SK-N-SH (cell line): ENCODE results near the gene DENND6A. TPM values are rescaled to one million over a fixed set of nuclear protein-coding genes. Genes with fewer than 3 reads are reported as not detected.

Experiments
- CTCF ChIA-PET: fragments of 300-600, 350-600 bp; formaldehyde crosslinking; extraction: SDS; loops from one replicate; lab custom pipeline; 2021; lab: Yijun Ruan, JAX
- POLR2A ChIA-PET: fragments of 350-600 bp; sonication (Branson Sonifier 250); formaldehyde crosslinking; extraction: SDS; loops from one replicate; lab custom pipeline; 2020; ENCODE audit warnings: antibody characterized with exemption, inconsistent platforms; lab: Yijun Ruan, JAX
- DNase-seq: peaks from one replicate; pipeline ENCODE4 v3.0.0; 2012
- H2AFZ ChIP-seq: fragments of 200-600 bp; sonication (generic); 2 replicates; pipeline ENCODE4 v1.8.1; 2016; ENCODE audit warnings: antibody characterized with exemption, mild to moderate bottlenecking, low read depth
- H3F3A ChIP-seq: fragments of 200-600 bp; sonication (generic); replicated peaks from 2 replicates; pipeline ENCODE3; 2016; ENCODE audit warnings: antibody characterized with exemption, mild to moderate bottlenecking; ENCODE audit not compliant: insufficient read depth
- H3K27ac ChIP-seq, 2 experiments: fragments of 200-500 bp in 1 of 2; fragments of 200-600 bp in 1 of 2; sonication (Bioruptor generic) in 1 of 2; sonication (generic), shearing (Covaris generic) in 1 of 2; 2 replicates each; pipeline versions ENCODE4 v1.5.1 to v1.6.1; 2014 to 2016; ENCODE audit warnings: low read depth in 2 of 2, inconsistent platforms in 1 of 2, low read length in 1 of 2, mild to moderate bottlenecking in 1 of 2, mixed read lengths in 1 of 2
- H3K27me3 ChIP-seq: fragments of 200-600 bp; sonication (generic), shearing (Covaris generic); 2 replicates; pipeline ENCODE4 v1.6.1; 2016; ENCODE audit warnings: mixed run types; ENCODE audit not compliant: insufficient read depth
- H3K36me3 ChIP-seq, 2 experiments: fragments of 200-500 bp in 1 of 2; fragments of 200-600 bp in 1 of 2; sonication (Bioruptor generic) in 1 of 2; sonication (generic) in 1 of 2; replicated peaks in 1 of 2; 2 replicates each; pipeline versions ENCODE3 to v1.5.1; 2014 to 2016; ENCODE audit warnings: low read length in 1 of 2, mild to moderate bottlenecking in 1 of 2; ENCODE audit not compliant: insufficient read depth in 2 of 2, control insufficient read depth in 1 of 2
- H3K4me1 ChIP-seq, 2 experiments: fragments of 200-500 bp in 1 of 2; fragments of 200-600 bp in 1 of 2; sonication (Bioruptor generic) in 1 of 2; sonication (generic), shearing (Covaris generic) in 1 of 2; 2 replicates each; pipeline versions ENCODE4 v1.5.1 to v1.6.1; 2014 to 2016; ENCODE audit warnings: low read depth in 1 of 2, low read length in 1 of 2, mixed run types in 1 of 2; ENCODE audit not compliant: insufficient read depth in 2 of 2, control insufficient read depth in 1 of 2
- H3K4me2 ChIP-seq: fragments of 200-600 bp; sonication (generic), shearing (Covaris generic); 2 replicates; pipeline ENCODE4 v1.6.1; 2017; ENCODE audit warnings: mixed run types
- H3K4me3 ChIP-seq, 2 experiments: fragments of 200-500 bp in 1 of 2; fragments of 200-600 bp in 1 of 2; sonication (Bioruptor generic) in 1 of 2; sonication (generic), shearing (Covaris generic) in 1 of 2; 2 replicates each; pipeline versions ENCODE4 v1.5.1 to v1.8.1; 2014 to 2016; ENCODE audit warnings: low read depth in 2 of 2, inconsistent platforms in 1 of 2, low read length in 1 of 2, mild to moderate bottlenecking in 1 of 2, mixed read lengths in 1 of 2, moderate library complexity in 1 of 2
- H3K79me2 ChIP-seq: fragments of 200-600 bp; sonication (generic); 2 replicates; pipeline ENCODE4 v1.8.1; 2017; ENCODE audit warnings: mild to moderate bottlenecking; ENCODE audit not compliant: insufficient read depth
- H3K9ac ChIP-seq: fragments of 200-600 bp; sonication (generic); 2 replicates; pipeline ENCODE4 v1.6.1; 2017; ENCODE audit warnings: mixed run types
- H3K9me2 ChIP-seq: fragments of 200-600 bp; sonication (generic); 2 replicates; pipeline ENCODE4 v1.6.1; 2017; ENCODE audit warnings: mixed run types
- H3K9me3 ChIP-seq: fragments of 200-600 bp; sonication (generic); 2 replicates; pipeline ENCODE4 v1.6.1; 2017; ENCODE audit warnings: mixed run types, mild to moderate bottlenecking, moderate library complexity
- H4K20me1 ChIP-seq: fragments of 200-600 bp; sonication (generic); 2 replicates; pipeline ENCODE4 v1.6.1; 2017; ENCODE audit warnings: mild to moderate bottlenecking, mixed run types; ENCODE audit not compliant: insufficient read depth
- ELF1 ChIP-seq: IDR thresholded peaks from 2 replicates; pipeline ENCODE4 v1.4.0; 2012
- FOSL2 ChIP-seq: IDR thresholded peaks from 2 replicates; pipeline ENCODE4 v1.4.0; 2012; ENCODE audit warnings: low read depth, mild to moderate bottlenecking, moderate library complexity, borderline replicate concordance
- FOXJ3 ChIP-seq: sonication (generic); formaldehyde crosslinking; IDR thresholded peaks from 2 replicates; pipeline ENCODE4 v1.5.1; 2020; ENCODE audit warnings: mild to moderate bottlenecking, missing genetic modification reagents
- MEF2A ChIP-seq: IDR thresholded peaks from 2 replicates; pipeline ENCODE4 v1.4.0; 2012; ENCODE audit warnings: low read depth, borderline replicate concordance
- RAD21 ChIP-seq: IDR thresholded peaks from 2 replicates; pipeline ENCODE4 v1.6.1; 2012; ENCODE audit warnings: mild to moderate bottlenecking, low read length
- RCOR1 ChIP-seq: fragments of 150-350 bp; IDR thresholded peaks from 2 replicates; pipeline ENCODE4 v1.6.1; 2017; ENCODE audit warnings: antibody characterized with exemption, low read length
- RFX5 ChIP-seq: IDR thresholded peaks from 2 replicates; pipeline ENCODE4 v1.6.1; 2012; ENCODE audit warnings: mild to moderate bottlenecking, improper control_type of control experiment, low read length
- SMC3 ChIP-seq: IDR thresholded peaks from 2 replicates; pipeline ENCODE4 v1.6.1; 2012; ENCODE audit warnings: low read depth, low read length, improper control_type of control experiment
- TCF12 ChIP-seq: IDR thresholded peaks from 2 replicates; pipeline ENCODE4 v1.4.0; 2012
- YY1 ChIP-seq: IDR thresholded peaks from 2 replicates; pipeline ENCODE4 v1.4.0; 2012; ENCODE audit warnings: low read depth, mild to moderate bottlenecking
- WGBS: methylation state at CpG from one replicate; pipeline ENCODE4 v1.1.6; 2017; ENCODE audit warnings: low lambda C conversion rate; 5-methylcytosine and 5-hydroxymethylcytosine counted together
- polyA plus RNA-seq, 3 experiments: library from polyadenylated mRNA; depleted of rRNA; stranded (reverse); fragments of >200 nt; gene quantifications; 2 replicates each; pipeline ENCODE4 v1.2.3, GENCODE V29; 2012
- TF ChIP-seq, protein P1 (sequence below): IDR thresholded peaks from 2 replicates; pipeline ENCODE4; 2012
- TF ChIP-seq, protein P2 (sequence below): fragments of 150-350 bp; IDR thresholded peaks from 2 replicates; pipeline ENCODE4 v1.6.1; 2016; ENCODE audit warnings: mild to moderate bottlenecking, low read depth, low read length
- TF ChIP-seq, protein P3 (sequence below): fragments of 200-600 bp; sonication (generic); IDR thresholded peaks from 2 replicates; pipeline ENCODE4 v1.6.1; 2017; ENCODE audit warnings: antibody characterized with exemption, mild to moderate bottlenecking, moderate library complexity
- TF ChIP-seq, protein P4 (sequence below): IDR thresholded peaks from 2 replicates; pipeline ENCODE4 v1.6.1; 2012; ENCODE audit warnings: mild to moderate bottlenecking, low read depth, low read length, moderate library complexity
- TF ChIP-seq, protein P5 (sequence below): IDR thresholded peaks from 2 replicates; pipeline ENCODE4 v1.4.0; 2012; ENCODE audit warnings: low read depth
- TF ChIP-seq, protein P6 (sequence below): IDR thresholded peaks from 2 replicates; pipeline ENCODE4 v1.4.0; 2012; ENCODE audit warnings: low read depth, borderline replicate concordance

Gene DENND6A
- polyA plus RNA-seq, 1 of the 3 experiments (the other 2 are of a cell fraction) = 5.8 TPM

DNA sequence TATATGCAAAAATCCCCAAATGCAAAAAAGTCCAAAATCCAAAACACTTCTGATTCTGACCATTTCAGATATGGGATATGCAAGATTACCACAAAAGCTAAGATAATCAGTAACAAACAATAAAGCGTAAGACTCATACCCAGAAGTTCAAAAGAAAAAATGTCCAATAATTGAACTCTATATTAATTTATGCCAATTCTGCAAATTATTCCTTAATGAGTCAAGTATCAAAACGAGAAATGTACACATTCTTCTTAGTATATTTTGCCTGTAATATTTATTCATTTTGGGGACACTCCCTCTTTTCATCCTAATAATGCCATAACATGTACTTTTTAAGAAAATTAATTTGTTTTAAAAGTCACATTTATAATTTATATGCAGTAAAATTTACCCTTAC lies 37.1 kb downstream of the DENND6A start:
- POLR2A ChIA-PET = no interaction called here

DNA sequence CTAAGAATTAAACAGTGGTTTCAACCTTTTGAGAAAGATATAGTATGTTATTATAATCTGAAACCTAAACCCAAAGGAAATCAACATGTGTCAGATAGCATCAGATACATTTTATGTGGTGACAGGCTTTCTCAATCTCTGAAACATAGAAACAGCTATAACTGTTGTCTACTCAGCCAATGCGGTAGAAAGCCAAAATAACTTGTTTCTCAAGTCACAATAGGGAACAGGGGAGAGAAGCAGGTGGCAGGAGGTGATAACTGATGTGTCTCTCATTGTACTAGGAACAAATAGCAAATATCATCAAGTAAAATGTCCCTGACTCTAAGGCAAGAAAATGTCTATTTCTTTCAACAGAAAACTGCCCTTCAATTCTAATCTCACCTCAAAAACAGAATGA lies 38.6 kb downstream of the DENND6A start:
- H3K4me2 ChIP-seq = no peak overlapping the region
- H4K20me1 ChIP-seq = no peaks in the 10 kb centered on the region
- no peak overlapping the region for H3K4me3 ChIP-seq
- H3F3A ChIP-seq = no peaks in the 10 kb centered on the region
- ChIA-PET CTCF (no interaction called here), POLR2A (no interaction called here)
- H3K9me3 ChIP-seq = no peaks in the 10 kb centered on the region
- H3K27ac ChIP-seq = no peak overlapping the region
- H3K79me2 ChIP-seq = peaks cover 5% of the 10 kb centered on the region; the same call in 1 of the 2 replicates
- H3K36me3 ChIP-seq = peaks cover 25 to 57% of the 10 kb centered on the region in 2 experiments
- no peaks in the 10 kb centered on the region for H3K4me1 ChIP-seq
- no peaks in the 10 kb centered on the region for H3K9me2 ChIP-seq
- no peak for DNase-seq
- no peaks in the 10 kb centered on the region for H3K27me3 ChIP-seq
- H2AFZ ChIP-seq = no peak overlapping the region
- WGBS = 88% methylated on average over 1 of the region's 1 CpG
- H3K9ac ChIP-seq = no peak overlapping the region
- TF ChIP-seq YY1 (no peak), RAD21 (no peak), MEF2A (no peak), SMC3 (no peak), ELF1 (no peak), RFX5 (no peak), FOXJ3 (no peak), RCOR1 (no peak), FOSL2 (no peak)
- TF ChIP-seq, protein P1, sequence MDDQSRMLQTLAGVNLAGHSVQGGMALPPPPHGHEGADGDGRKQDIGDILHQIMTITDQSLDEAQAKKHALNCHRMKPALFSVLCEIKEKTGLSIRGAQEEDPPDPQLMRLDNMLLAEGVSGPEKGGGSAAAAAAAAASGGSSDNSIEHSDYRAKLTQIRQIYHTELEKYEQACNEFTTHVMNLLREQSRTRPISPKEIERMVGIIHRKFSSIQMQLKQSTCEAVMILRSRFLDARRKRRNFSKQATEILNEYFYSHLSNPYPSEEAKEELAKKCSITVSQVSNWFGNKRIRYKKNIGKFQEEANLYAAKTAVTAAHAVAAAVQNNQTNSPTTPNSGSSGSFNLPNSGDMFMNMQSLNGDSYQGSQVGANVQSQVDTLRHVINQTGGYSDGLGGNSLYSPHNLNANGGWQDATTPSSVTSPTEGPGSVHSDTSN = no peak
- TF ChIP-seq, protein P2, sequence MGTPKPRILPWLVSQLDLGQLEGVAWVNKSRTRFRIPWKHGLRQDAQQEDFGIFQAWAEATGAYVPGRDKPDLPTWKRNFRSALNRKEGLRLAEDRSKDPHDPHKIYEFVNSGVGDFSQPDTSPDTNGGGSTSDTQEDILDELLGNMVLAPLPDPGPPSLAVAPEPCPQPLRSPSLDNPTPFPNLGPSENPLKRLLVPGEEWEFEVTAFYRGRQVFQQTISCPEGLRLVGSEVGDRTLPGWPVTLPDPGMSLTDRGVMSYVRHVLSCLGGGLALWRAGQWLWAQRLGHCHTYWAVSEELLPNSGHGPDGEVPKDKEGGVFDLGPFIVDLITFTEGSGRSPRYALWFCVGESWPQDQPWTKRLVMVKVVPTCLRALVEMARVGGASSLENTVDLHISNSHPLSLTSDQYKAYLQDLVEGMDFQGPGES = no peak
- TF ChIP-seq, protein P3, sequence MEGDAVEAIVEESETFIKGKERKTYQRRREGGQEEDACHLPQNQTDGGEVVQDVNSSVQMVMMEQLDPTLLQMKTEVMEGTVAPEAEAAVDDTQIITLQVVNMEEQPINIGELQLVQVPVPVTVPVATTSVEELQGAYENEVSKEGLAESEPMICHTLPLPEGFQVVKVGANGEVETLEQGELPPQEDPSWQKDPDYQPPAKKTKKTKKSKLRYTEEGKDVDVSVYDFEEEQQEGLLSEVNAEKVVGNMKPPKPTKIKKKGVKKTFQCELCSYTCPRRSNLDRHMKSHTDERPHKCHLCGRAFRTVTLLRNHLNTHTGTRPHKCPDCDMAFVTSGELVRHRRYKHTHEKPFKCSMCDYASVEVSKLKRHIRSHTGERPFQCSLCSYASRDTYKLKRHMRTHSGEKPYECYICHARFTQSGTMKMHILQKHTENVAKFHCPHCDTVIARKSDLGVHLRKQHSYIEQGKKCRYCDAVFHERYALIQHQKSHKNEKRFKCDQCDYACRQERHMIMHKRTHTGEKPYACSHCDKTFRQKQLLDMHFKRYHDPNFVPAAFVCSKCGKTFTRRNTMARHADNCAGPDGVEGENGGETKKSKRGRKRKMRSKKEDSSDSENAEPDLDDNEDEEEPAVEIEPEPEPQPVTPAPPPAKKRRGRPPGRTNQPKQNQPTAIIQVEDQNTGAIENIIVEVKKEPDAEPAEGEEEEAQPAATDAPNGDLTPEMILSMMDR = no peak
- TF ChIP-seq, protein P4, sequence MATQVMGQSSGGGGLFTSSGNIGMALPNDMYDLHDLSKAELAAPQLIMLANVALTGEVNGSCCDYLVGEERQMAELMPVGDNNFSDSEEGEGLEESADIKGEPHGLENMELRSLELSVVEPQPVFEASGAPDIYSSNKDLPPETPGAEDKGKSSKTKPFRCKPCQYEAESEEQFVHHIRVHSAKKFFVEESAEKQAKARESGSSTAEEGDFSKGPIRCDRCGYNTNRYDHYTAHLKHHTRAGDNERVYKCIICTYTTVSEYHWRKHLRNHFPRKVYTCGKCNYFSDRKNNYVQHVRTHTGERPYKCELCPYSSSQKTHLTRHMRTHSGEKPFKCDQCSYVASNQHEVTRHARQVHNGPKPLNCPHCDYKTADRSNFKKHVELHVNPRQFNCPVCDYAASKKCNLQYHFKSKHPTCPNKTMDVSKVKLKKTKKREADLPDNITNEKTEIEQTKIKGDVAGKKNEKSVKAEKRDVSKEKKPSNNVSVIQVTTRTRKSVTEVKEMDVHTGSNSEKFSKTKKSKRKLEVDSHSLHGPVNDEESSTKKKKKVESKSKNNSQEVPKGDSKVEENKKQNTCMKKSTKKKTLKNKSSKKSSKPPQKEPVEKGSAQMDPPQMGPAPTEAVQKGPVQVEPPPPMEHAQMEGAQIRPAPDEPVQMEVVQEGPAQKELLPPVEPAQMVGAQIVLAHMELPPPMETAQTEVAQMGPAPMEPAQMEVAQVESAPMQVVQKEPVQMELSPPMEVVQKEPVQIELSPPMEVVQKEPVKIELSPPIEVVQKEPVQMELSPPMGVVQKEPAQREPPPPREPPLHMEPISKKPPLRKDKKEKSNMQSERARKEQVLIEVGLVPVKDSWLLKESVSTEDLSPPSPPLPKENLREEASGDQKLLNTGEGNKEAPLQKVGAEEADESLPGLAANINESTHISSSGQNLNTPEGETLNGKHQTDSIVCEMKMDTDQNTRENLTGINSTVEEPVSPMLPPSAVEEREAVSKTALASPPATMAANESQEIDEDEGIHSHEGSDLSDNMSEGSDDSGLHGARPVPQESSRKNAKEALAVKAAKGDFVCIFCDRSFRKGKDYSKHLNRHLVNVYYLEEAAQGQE = no peak

More for the DNA sequence above, 37.1 kb downstream of the DENND6A start:
- no peaks in the 10 kb centered on the region for H3K27me3 ChIP-seq
- H4K20me1 ChIP-seq = no peaks in the 10 kb centered on the region
- H3F3A ChIP-seq = no peaks in the 10 kb centered on the region
- no peak overlapping the region for H2AFZ ChIP-seq
- no peak overlapping the region for H3K9ac ChIP-seq
- peaks cover 27 to 59% of the 10 kb centered on the region in 2 experiments for H3K36me3 ChIP-seq
- TF ChIP-seq TCF12 (no peak), RAD21 (no peak), MEF2A (no peak), SMC3 (no peak)
- TF ChIP-seq, protein P5, sequence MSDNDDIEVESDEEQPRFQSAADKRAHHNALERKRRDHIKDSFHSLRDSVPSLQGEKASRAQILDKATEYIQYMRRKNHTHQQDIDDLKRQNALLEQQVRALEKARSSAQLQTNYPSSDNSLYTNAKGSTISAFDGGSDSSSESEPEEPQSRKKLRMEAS = no peak
- TF ChIP-seq, protein P6, sequence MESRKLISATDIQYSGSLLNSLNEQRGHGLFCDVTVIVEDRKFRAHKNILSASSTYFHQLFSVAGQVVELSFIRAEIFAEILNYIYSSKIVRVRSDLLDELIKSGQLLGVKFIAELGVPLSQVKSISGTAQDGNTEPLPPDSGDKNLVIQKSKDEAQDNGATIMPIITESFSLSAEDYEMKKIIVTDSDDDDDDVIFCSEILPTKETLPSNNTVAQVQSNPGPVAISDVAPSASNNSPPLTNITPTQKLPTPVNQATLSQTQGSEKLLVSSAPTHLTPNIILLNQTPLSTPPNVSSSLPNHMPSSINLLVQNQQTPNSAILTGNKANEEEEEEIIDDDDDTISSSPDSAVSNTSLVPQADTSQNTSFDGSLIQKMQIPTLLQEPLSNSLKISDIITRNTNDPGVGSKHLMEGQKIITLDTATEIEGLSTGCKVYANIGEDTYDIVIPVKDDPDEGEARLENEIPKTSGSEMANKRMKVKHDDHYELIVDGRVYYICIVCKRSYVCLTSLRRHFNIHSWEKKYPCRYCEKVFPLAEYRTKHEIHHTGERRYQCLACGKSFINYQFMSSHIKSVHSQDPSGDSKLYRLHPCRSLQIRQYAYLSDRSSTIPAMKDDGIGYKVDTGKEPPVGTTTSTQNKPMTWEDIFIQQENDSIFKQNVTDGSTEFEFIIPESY = no peak
- 91% methylated on average over 2 of the region's 2 CpGs for WGBS
- H3K9me2 ChIP-seq = no peaks in the 10 kb centered on the region
- H3K4me2 ChIP-seq = no peak overlapping the region
- CTCF ChIA-PET = no interaction called here
- no peaks in the 10 kb centered on the region for H3K4me1 ChIP-seq
- H3K9me3 ChIP-seq = no peaks in the 10 kb centered on the region
- H3K79me2 ChIP-seq = no peaks in the 10 kb centered on the region; the same call in 1 of the 2 replicates
- H3K4me3 ChIP-seq = no peak overlapping the region
- no peak for DNase-seq
- no peak overlapping the region for H3K27ac ChIP-seq
